ENCODE data around the gene GPD1.
"Not testable (repeated sequence)": the region's sequence is repeated elsewhere in the genome, so short reads cannot be mapped to it uniquely, and the experiment has no call there.

GPD1 gene

DNA sequence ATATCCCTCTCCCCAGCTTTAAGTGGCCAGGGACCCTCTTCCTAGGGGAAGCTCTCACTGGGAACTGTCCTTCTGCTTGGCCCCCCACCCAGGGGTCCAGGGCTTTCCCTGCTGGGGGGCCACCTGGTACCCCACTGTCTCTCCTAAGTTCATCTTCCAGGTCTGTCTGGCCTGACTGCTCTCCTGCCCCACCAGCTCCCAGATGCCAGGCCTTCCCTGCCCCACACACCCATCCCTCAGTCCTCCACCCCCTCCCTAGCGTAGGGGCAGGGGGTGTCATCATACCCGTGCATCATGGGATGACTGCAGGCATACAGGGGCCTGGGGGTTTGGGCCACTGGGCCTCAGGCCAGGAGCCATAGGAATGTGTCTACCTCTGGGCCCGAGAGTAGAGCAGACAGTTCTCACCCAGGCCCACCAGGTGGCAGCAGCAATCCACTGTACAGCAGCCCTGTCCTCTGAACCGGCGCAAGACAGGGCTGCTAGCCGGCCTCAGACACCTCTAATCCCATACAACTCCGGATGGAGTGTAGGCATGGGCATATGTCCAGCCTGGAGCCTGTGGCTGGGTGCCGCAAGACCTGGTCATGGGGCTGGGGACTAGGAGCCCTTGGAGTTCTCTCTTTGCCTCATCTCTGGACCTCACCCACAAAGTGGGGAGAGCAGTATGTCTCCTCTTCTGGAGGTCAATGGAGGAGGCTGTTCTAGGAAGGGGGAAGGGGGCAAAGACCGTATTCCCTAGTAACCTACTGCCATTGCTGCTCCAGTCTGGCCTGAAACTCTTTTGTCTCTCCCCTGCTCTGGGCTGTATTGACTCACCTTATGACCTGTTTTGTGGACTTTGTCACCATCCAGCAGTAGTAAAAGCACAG is 28.6 kb upstream of the GPD1 start:
- DNase-seq, result peak; percentile 83

DNA sequence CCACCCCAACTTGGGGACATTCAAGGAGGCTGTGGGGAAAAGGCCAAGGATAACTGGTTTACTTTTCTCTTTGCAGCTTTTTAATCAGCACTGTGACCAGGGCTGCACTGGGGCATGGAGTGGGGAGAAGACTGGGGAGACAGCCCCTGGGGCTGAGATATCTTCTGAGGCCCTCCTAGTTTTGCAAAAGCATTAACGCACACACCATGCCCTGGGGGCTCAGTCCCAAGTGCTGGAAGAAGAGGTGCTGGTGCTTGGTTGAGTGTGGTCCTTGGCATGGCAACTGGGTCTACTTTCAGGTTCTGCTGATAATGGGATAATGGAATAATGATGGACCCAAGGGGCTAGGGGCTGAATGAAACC is 28.0 kb upstream of the GPD1 start:
- DNase-seq, result no peak

DNA sequence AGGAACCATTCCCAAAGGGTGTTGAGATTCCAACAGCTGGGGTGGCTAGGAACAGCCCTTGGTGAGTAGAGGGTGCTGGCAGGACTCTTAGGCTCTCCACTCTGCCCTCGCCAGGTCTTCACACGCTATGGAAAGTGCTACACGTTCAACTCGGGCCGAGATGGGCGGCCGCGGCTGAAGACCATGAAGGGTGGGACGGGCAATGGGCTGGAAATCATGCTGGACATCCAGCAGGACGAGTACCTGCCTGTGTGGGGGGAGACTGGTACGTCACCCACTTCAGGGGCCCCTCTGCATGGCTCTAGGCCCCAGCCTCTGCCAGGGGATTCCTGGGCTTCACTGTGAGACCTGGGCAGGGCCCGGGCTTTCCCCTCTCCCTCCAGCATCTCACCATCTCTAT is 26.7 kb upstream of the GPD1 start:
- DNase-seq, result no peak

DNA sequence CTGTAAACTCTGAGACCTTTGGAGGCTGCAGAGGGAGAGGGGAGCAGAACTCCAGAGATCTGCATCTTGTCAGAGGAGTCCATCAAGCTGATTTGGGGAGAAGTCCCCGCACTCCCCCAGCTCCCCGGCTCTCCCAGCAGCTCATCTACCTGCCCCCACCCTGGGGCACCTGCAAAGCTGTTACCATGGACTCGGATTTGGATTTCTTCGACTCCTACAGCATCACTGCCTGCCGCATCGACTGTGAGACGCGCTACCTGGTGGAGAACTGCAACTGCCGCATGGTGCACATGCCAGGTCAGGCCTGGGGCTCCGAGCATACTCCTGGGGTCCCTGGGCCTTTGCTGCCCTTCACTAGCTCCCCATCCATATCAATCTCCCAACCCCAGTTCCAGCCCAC is 25.5 kb upstream of the GPD1 start:
- DNase-seq, result no peak

DNA sequence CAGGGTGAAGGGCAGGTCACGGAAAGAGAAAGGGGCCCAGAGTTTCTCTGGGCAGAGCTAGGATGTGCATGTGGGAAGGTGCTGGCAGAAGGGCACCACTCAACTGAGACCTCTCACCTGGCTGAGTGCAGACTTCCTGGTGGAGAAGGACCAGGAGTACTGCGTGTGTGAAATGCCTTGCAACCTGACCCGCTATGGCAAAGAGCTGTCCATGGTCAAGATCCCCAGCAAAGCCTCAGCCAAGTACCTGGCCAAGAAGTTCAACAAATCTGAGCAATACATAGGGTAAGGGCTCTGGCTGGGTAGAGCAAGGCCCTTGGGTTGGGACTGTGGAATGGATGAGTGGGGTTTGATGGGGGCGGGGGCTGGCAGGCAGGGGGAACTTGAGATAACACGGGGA is 24.0 kb upstream of the GPD1 start:
- DNase-seq, result no peak

DNA sequence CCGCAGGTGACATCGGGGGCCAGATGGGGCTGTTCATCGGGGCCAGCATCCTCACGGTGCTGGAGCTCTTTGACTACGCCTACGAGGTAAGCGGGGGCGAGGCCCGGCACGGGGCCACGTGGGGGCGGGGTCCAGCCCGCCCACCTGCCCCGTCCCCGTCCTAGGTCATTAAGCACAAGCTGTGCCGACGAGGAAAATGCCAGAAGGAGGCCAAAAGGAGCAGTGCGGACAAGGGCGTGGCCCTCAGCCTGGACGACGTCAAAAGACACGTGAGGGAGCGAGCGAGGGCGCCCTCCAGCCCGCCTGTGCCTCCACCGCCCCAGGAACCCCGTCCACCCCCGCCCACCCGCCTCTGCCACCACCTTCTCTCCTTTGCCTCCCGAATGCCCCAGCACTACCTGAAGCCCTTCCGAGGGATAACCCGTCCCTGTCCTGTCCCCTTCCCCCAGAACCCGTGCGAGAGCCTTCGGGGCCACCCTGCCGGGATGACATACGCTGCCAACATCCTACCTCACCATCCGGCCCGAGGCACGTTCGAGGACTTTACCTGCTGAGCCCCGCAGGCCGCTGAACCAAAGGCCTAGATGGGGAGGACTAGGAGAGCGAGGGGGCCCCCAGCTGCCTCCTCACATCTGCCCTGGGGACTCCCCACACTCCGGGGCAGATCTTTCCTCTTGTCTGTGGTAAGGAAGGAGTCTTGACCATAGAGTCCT is 22.6 kb upstream of the GPD1 start:
- no peak for DNase-seq

DNA sequence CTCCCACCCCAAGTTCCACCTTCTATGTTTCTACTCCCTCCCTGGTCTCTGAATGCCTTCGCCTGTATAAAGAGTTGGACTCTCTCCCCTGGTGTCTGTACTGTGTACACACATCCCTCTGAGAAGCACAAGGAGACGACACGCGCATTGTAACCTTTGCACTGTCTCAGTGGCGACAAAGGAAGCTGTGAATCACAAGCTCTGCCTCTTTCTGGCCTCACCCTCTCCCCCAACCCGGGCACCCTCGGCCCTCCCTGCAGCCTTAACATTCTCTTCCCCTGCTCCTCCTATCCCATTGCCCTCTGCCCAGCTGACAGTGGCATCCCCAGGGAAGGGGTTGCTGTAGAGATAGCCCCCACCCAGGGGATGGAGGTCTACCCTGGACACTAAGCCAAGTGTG is 21.2 kb upstream of the GPD1 start:
- no peak for DNase-seq

DNA sequence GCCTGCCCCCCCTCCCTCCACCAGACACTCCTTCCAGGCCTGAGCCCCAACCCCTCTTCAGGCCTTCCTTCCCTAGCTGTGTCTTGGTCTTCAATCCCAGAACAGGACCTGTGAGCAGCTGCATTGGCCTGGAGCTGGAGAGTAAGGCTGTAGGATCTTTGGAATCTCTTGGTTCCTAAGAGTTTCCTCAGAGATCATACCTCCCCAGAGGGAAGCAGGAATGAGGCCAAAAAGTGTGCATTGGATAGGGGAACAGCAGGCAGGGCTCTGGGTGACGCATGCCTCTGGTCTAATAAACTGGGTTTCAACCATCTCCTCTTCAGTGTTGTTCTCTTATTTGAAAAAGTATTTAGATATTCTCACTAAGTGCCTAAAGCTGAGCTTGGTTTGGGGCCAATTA is 20.5 kb upstream of the GPD1 start:
- no peak for DNase-seq

DNA sequence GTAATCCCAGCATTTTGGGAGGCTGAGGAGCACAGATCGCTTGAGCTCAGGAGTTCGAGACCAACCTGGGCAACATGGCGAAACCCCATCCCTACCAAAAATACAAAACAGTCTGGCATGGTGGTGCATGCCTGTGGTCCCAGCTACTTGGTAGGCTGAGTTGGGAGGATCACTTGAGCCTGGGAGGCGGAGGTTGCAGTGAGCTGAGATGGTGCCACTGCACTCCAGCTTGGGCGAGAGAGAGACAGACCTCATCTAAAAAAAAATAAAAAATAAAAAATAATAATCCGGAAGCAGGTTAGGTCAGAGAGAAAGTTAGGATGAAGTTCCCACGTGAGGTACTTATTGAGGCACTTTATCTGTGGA is 19.4 kb upstream of the GPD1 start:
- DNase-seq, result not testable (repeated sequence)

DNA sequence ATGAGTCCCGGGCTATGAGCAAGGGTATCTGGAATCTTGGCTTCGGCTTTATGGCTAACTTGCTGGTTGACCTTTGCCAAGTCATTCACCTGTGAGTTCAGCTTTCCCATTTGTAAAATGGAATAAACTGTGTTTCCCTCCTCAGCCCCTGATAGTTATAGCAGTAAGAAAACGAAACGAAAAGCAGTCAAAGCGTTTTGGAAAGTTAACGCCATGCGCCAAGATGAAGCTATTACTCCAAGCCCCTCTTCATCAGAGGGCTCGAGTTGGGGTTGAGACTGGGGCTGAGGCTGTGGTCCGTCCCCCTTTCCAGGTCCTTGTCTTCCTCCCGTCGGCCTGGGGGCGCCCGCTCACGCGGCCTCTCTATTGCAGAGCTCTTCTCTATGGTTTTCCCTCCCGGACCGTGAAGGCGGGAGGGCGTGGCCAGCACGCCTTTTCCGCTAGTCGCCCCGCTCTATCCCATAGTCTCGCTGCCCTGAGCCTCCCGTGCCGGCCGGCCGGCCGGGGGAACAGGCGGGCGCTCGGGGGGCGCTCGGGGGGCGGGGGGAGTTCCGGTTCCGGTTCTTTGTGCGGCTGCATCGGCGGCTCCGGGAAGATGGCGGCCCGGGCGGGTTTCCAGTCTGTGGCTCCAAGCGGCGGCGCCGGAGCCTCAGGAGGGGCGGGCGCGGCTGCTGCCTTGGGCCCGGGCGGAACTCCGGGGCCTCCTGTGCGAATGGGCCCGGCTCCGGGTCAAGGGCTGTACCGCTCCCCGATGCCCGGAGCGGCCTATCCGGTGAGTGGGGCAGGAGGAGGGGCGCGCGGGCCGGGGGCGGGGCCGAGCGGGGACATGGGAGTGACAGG is 18.8 kb upstream of the GPD1 start, which contains the start of gene SMARCD1:
TSS of gene SMARCD1 (plus strand) at position 568 of the 840 bp plus-strand sequence. CDS start at position 596, 28 bp downstream.
- DNase-seq, result peak; percentile 87

DNA sequence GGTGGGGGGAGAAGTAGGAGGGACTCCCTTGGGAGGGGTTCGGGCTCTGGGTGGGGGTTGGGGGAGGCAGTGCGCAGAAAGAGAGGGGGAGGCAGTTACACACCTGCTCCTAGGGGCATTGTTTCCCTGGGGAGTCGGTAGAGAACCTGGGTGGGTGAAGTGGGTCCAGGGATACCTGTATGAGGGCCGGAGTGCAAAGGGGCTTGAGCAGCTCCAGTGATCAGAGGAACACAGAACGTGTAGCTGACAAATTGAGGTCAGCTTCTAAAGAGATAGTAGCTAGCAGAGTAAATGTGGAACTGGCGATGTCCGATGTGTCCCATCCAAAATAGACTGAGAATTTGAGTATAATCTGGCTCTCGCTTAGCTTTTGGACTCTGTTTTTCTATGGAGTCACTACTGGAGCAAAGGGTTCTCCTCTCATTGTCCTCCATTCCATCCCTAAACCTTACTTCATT is 18.2 kb upstream of the GPD1 start:
- DNase-seq, result no peak

DNA sequence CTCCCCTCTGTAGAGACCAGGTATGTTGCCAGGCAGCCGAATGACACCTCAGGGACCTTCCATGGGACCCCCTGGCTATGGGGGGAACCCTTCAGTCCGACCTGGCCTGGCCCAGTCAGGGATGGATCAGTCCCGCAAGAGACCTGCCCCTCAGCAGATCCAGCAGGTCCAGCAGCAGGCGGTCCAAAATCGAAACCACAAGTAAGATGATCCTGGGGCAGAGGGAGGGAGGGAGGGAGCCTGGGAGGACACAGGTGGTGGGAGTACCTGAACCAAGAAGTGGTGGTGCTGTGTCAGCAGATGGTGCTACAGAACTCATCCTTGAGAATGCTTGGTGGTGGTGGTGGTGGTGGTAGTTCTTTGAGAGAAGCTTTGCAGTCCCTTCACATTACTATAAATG is 17.7 kb upstream of the GPD1 start:
- no peak for DNase-seq

DNA sequence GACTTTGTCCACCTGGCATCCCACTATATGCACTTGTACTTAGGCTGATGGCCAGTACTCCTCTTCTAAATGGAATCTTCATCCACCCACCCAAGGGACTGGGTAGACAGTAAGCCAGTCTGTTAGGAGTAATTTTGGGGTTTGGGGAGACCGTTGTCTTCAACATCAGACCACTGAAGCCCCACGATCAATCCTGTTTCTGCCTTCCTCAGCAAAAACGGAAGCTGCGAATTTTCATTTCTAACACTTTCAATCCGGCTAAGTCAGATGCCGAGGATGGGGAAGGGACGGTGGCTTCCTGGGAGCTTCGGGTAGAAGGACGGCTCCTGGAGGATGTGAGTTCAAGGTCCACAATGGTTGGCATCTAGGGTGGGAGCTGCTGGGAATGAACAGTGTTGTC is 16.7 kb upstream of the GPD1 start:
- no peak for DNase-seq

DNA sequence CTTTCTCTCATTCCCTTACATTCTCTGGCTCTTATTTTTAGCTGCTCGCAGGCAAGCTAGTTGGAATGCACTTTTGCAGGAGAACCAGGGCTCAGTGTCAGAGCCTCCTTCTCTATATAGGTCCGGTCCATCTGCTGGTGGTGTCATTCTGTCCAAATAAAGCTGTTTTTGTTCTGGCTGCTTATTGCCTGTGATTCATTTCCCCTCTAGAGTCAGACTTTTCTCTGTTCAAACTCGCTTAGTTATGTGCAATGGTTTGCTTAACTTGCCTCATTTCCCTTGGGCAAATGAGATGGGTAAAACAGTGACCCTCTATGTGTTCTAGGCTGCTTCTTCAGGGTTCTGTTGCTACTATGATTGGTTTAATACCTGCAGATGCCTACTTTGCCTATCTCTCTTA is 15.8 kb upstream of the GPD1 start:
- no peak for DNase-seq

DNA sequence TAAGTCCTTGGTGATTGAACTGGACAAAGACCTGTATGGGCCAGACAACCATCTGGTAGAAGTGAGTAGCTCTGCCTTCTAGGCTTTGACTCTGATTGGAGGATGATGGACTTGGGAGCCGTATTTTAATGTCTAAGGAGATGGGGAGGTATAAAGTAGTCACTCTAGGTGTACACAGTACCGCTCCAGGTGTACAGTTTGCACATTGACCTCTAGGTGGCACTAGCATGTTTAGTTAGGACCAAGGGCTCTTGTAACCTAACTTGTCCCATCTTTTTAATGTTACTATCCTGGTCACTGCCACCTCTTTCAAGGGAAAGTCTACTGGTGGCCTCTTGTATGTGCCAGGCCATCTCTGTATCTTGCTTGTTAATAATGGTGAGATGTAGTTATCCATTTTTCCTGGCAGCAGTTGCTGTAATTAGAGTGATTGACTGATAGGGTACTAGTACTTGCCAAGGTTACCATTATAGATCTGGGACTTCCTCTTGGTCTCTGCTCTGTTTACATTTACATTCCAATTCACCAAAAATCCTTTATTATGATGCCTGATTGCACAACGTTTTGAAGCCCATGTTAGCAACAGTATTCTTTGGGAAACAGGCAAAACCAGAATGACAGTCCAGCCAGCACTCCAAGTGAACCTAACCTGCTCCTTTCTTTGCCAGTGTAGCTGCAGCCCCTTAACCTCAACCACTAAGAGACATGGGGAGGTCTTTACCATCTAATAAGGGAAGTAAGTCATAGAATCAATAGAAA is 15.1 kb upstream of the GPD1 start:
- peak; percentile 42 for DNase-seq

DNA sequence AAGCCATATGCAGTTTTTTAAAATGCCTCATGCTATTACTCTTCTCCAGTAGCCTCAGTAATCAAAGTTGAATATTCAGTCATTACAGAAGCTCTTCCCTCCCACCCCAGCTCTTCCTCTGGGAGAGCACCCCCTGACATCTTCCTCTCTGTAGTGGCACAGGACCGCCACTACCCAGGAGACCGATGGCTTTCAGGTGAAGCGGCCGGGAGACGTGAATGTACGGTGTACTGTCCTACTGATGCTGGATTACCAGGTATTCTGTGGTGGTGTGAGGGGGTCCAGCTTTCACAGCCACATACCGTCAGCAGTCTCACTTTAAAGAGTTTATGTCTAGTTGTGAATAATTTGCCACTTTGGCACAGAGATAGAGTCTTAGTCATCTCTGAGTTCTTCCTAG is 14.1 kb upstream of the GPD1 start:
- DNase-seq, result no peak

DNA sequence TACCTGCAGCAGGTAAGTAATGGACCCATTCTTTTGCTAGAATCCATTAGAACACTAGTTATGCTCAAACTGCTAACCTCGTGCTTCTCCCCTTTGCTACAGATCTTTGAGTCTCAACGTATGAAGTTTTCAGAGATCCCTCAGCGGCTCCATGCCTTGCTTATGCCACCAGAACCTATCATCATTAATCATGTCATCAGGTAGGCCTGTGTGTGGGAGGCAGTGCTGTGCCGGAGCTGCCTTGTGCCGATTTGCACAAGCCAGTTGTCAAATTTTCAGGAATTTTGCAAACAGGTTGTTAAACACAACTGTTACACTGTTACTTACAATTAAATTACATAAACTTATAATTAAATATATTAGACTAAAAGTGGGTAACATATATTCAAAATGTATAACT is 13.4 kb upstream of the GPD1 start:
- no peak for DNase-seq

DNA sequence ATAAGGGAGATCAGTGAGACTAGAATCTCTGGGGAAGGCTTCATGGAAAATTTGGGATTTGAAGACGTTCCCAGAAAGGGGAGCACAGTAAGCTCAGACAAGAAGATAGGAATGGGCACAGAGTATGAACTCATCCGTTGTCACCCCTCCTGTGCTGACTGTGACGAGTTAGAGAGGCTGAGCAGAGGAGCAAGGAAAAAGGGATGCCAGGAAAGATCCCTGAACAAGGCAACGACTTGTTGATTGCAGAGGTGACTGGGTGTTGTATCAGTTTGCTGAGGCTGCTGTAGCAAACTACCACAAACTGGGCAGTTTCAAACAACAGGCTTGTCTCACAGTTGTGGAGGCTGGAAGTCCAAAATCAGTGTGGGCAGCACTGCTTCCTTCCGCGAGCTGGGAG is 5.9 kb upstream of the GPD1 start:
- no peak for DNase-seq

DNA sequence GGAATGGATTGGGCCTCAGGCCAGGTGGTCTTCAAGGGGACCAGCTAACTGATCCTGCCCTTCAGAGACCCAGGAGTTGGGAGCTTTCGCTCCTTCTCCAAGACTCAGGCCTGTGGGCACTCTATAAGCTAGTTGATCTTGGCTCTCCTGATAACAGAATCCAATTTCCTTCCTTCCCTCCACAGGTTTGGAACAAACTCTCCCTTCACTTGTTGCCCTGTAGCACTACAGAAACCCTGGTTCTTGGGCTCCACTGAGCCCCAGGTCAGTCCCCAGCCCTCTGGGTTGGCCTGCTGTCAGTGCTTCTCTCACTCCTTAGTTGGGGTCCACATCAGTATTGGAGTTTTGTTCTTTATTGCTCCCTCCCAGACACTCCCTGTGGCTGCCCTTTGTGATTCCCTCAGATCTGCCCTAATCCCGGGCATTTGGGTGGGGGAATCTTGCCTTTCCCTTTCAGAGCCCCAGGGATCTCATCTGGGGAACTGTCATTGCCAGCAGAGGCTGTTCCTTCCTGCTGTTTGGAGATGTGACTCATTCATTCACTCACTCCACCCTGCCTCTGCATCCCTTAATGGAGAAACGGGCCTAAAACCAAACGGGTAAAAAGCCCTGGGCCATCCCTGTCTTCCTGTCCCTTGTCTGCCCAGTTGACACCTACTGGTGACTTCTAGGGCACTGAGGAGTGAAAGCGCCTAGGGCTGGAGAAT is 4.4 kb upstream of the GPD1 start:
- no peak for DNase-seq

DNA sequence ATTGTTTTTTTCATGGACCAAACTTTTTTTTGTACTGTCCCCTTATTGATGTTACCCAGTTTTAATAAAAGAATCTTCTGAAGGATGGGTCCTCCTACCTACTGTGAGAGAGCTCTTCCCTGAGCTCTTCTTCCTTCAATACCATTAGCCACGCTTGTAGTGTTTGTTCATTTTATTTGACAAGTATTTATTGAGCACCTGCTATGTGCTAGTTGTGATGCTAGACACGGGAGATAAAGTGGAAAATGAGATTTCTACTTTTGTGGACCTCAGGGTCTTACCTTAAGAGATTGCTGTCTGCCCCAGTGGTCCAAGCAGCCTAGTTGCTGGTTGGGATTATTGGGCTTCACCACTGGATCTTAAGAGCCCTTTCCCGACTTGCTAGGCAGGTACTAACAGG is 3.2 kb upstream of the GPD1 start:
- no peak for DNase-seq

DNA sequence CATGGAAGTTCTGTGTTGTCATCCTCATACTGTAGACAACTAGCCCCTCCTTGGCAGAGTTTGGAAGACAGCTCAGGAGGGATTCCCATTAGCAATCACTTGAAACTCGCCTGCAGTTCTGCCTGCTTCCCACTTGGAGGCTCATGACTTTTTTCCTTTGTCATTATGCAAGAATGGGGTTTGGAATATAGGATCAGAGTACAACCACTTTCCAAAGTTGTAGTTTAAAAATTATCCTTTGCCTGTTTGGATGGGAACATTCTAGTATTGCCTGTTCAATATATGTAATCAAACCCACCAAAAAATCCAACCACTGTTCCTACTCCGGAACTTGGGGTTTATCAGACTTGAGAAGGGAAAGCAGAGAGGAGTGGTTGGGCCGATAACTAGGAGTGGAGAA is 2.1 kb upstream of the GPD1 start:
- no peak for DNase-seq

DNA sequence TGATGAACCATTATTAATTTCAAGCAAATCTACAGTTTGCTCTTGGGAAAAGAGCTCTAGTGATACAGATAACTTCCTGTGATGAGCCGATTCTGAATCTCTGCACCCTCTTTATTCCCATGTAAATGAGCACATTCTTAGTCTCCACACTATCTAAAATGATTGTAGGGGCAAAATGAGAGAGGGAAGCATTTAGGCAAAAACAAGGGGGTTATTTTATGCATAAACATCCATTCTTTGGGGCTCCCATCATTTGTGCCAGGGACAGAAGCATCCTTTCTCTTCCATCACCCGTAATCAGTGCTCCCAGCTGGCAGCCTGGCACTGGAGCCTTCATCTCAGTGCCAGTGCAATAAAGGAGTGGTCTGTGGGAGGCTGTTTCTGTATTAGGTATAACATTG is 1.7 kb upstream of the GPD1 start:
- no peak for DNase-seq
